DMS79 treated with DMSO at 0.1 percent for 48 hours (cell line): ENCODE measurements around the gene OR5K4.

Source experiments
- DNase-seq: peaks from one replicate; lab custom pipeline; 2025; lab: John Stamatoyannopoulos, UW

Gene OR5K4

DNA sequence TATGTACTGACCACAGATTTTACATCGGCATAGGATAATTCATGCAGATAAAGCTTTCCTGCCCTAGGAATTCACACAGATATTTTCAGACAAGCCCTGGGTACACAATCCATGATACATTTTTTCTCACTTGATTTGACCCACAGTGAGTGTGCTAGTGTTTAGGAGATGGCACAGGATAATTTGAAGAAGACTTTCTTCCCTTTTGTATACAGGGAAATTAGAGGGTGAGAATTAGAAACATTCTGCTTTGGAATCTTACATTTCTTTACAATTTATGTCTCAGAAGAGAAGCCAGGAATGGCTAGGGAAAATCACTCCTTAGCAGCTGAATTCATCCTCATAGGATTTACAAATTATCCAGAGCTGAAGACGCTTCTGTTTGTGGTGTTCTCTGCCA lies at the start of gene OR5K4:
OR5K4 (plus strand) TSS at position 301 of the 400 bp plus-strand sequence; CDS start at position 301, 0 bp downstream.
- DNase-seq = no peak

GRCh38 chr3:98322101-98322500 lies 31.6 kb upstream of the OR5K4 start:
- DNase-seq = no peak

GRCh38 chr3:98322686-98323085 lies 31.0 kb upstream of the OR5K4 start:
- no peak for DNase-seq

GRCh38 chr3:98323425-98323824 lies 30.2 kb upstream of the OR5K4 start:
- DNase-seq = no peak

GRCh38 chr3:98325055-98325454 lies 28.6 kb upstream of the OR5K4 start:
- DNase-seq = no peak

GRCh38 chr3:98326105-98326893 lies 27.4 kb upstream of the OR5K4 start:
- no peak for DNase-seq

- no peak for DNase-seq
Observed at GRCh38 chr3:98326945-98327344, 26.7 kb upstream of the OR5K4 start.

GRCh38 chr3:98328933-98329332 lies 24.7 kb upstream of the OR5K4 start:
- no peak for DNase-seq

DNA sequence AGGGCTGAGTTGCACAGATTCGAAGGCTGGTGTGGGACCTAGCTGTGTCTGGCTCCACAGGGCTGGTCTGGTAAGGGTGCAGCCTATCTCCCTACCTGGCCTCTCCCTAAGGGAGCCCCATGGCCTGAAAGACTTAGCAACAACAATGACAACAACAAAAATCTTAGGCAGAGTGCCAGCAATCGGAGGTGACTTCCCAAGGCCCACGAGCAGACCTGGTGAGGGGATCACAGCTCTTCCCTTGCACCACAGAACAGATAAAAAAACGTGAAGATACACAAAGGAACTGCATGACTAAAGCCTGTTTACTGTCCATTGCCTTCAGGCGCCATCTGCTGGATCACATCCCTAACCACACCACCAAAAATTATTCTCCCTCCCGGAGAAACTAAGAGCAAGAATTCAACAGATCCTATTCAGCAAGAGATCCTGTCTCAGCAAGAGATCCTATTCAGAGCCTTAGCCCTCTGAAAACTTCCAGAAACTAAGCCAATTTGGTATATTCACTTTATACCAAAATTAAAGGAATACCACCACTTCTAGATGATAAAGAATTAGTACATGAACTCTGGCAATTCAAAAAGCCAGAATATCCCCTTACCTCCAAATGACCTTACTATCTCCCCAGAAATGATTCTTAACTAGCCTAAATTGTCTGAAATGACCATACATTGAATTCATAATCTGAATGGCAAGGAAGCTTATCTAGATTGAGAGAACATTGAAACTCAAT lies 24.1 kb upstream of the OR5K4 start:
- DNase-seq = peak; percentile 26

- DNase-seq = no peak
Observed at GRCh38 chr3:98331329-98331728, 22.3 kb upstream of the OR5K4 start.

GRCh38 chr3:98333989-98334606 lies 19.6 kb upstream of the OR5K4 start:
- DNase-seq = no peak

DNA sequence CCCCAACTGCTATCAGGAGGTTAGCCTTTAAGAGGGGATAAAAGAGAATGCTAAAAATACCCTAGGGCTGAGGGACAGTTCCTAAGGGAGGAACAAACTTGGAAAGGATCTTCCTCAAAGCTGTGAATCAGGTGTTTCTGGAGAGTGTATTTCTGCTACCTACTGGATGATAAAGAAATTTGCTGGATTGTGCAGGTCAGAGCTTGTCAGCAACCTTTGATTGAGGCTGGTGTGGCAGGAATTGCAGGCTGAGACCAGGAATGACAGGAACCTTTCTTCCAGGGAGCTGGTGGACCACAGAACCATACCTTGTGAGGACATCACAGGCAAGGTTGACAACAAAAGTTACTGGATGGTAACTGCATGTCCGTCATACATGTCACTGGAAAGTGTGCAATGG lies 14.6 kb upstream of the OR5K4 start:
- no peak for DNase-seq

- no peak for DNase-seq
Observed at GRCh38 chr3:98341758-98342157, 11.9 kb upstream of the OR5K4 start.

GRCh38 chr3:98343647-98344507 lies 9.8 kb upstream of the OR5K4 start:
- DNase-seq = no peak

GRCh38 chr3:98350082-98350481 lies 3.6 kb upstream of the OR5K4 start:
- no peak for DNase-seq

GRCh38 chr3:98359250-98359649 lies 5.6 kb downstream of the OR5K4 start:
- no peak for DNase-seq

DNA sequence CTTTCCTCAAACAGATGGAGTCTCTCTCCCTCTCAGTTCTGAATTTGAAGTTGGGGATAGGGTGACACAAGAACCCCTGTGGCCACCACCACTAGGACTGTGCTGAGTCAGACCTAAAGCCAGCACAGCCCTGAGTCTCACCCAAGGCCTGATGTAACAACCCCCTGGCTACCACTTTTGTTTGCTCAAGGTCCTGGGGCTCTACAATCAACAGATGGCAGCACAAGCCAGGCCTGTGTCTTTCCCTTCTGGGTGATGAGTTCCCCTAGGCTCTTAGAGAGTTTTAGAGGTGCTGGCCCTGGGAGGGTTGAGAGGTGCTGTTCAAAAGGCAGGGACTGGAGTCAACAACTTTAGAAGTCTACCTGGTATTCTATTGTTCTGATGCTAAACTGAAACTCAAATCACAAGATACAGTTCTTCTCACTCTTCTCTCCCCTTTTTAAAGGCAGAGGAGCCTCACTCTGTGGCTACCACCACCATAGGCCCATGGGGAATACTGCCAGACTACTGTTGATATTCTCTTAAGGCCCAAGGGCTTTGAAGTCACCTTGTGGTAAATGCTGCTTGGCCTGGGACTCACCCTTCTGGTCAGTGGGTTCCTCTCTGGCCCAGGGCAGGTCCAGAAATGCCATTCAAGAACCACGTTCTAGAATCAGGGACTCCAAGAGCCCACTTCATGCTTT lies 6.5 kb downstream of the OR5K4 start:
- no peak for DNase-seq

- DNase-seq = no peak
Observed at GRCh38 chr3:98360681-98361080, 7.0 kb downstream of the OR5K4 start.

DNA sequence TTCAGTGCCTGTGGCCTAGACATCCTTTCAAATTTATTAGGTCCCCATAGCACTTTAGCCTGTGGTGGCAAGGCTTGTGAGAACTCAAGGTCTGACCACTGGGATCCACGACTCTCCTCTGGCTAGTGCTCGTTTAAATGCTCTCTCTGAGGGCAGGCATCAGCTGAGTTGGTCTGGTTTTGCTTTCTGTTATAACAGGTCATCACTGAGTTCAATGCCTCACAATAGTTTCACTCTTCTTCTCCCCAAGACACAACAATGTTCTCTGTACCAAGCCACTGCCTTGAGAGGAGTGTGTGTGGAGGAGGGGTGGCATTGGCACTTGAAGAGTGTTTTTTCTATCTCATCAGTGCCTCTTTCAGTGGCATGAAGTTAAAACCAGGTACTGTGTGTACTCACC lies 7.6 kb downstream of the OR5K4 start:
- DNase-seq = no peak

GRCh38 chr3:98367464-98368246 lies 14.0 kb downstream of the OR5K4 start:
- no peak for DNase-seq

- no peak for DNase-seq
Observed at GRCh38 chr3:98371186-98371585, 17.5 kb downstream of the OR5K4 start.
